HG02852 (cell line): ENCODE measurements around the gene TMEM106C.

ENCODE experiments used
- ATAC-seq: cut with Tn5 transposase; IDR thresholded peaks from one replicate; pipeline ENCODE4 v1.9.1; 2021; ENCODE audit warnings: mild to moderate bottlenecking, moderate library complexity; ENCODE audit not compliant: unreplicated experiment

TMEM106C gene

GRCh38 chr12:48015129-48015528 lies 51.7 kb downstream of the TMEM106C start:
- no peak for ATAC-seq

GRCh38 chr12:48015954-48016353 lies 52.6 kb downstream of the TMEM106C start:
- no peak for ATAC-seq

- ATAC-seq, result no peak
Measured at GRCh38 chr12:48016373-48017020, 53.1 kb downstream of the TMEM106C start.

GRCh38 chr12:48017496-48017895 lies 54.1 kb downstream of the TMEM106C start:
- ATAC-seq, result no peak

DNA sequence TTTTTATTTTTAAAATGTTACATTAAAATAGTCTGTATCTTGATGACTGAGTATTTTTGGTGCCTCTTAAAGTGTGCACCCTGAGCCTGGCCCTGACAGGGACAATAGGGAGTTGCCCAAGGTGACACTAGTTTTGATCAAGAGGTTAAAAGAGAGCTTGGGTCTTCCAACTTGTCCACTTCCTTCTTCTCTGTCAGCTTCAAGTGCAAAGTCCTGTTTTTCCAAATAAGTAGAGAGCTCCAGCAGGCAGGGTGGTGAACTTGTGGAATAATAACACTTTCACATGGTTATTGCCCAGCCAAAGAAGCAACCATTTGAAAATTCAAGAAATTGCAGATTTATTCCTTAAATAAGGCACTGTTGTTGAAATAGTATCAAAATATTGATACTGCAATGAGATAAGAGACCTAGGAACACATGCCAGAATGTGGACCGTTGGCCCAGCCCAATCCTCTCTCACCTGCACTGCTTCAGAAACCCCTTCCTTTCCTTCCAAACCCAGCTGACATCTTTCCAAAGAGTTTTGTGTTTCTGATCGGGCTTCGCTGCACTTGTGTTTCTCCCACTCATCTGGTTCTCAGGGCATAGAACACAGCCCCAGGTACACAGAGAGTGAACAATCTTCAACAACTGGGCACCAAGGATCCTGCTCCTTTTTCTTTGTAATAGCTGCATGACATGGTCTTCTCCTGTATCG lies 54.7 kb downstream of the TMEM106C start:
- no peak for ATAC-seq
